Ovary (tissue), 3 donors: ENCODE measurements around the gene ZNF117.
"Not testable (repeated sequence)": the region's sequence is repeated elsewhere in the genome, so short reads cannot be mapped to it uniquely, and the experiment has no call there.

Experiments used
- EP300 ChIP-seq: sonication (generic); formaldehyde crosslinking; IDR thresholded peaks from one replicate; pipeline ENCODE4 v1.6.1; 2017; ENCODE audit warnings: antibody characterized with exemption
- POLR2A ChIP-seq: fragments of 450-650 bp; IDR thresholded peaks from one replicate; pipeline ENCODE4 v1.6.1; 2017; ENCODE audit warnings: antibody characterized with exemption, mild to moderate bottlenecking, moderate library complexity
- TF ChIP-seq, protein P1 (sequence below), 3 donors: fragments of 450-650 bp in 2 of 3; fragments of 200-600 bp in 1 of 3; IDR thresholded peaks; one replicate each; pipeline versions ENCODE4 v1.5.1 to v1.8.0; 2016 to 2022; ENCODE audit warnings: antibody characterized with exemption in 3 of 3, mild to moderate bottlenecking in 1 of 3
- donor health status: DM: no; HTN: no; CAD: no.

- TF ChIP-seq, protein P1, sequence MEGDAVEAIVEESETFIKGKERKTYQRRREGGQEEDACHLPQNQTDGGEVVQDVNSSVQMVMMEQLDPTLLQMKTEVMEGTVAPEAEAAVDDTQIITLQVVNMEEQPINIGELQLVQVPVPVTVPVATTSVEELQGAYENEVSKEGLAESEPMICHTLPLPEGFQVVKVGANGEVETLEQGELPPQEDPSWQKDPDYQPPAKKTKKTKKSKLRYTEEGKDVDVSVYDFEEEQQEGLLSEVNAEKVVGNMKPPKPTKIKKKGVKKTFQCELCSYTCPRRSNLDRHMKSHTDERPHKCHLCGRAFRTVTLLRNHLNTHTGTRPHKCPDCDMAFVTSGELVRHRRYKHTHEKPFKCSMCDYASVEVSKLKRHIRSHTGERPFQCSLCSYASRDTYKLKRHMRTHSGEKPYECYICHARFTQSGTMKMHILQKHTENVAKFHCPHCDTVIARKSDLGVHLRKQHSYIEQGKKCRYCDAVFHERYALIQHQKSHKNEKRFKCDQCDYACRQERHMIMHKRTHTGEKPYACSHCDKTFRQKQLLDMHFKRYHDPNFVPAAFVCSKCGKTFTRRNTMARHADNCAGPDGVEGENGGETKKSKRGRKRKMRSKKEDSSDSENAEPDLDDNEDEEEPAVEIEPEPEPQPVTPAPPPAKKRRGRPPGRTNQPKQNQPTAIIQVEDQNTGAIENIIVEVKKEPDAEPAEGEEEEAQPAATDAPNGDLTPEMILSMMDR (IDR thresholded peaks at IDR 0.05): not testable (repeated sequence)
- TF ChIP-seq POLR2A, EP300: not testable (repeated sequence)
Measured at GRCh38 chr7:65036526-65036925, 45.7 kb upstream of the ZNF117 start.
